ENCODE results near the gene BRICD5.

DNA sequence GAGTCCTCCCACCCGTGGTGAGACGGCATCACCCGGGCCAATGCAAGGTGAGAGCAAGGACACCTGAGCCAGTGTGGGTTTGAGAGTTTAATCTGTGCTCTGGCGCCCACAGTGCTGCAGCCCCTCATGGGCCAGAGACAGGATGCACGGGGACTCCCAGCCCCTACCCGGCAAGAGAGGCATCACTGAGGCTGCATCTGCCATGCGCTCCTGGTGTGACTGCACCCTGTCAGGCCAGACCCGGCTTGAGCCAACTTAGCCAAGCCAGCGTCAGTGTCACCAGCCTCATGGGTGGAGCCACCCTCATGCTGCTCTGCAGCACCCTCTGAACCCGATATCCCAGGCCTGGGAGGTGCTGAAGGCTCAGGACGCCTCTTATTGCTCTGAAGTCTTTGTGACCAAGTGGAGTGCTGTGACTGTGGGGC is 1.3 kb upstream of the BRICD5 start:
- TF ChIP-seq, protein P1, sequence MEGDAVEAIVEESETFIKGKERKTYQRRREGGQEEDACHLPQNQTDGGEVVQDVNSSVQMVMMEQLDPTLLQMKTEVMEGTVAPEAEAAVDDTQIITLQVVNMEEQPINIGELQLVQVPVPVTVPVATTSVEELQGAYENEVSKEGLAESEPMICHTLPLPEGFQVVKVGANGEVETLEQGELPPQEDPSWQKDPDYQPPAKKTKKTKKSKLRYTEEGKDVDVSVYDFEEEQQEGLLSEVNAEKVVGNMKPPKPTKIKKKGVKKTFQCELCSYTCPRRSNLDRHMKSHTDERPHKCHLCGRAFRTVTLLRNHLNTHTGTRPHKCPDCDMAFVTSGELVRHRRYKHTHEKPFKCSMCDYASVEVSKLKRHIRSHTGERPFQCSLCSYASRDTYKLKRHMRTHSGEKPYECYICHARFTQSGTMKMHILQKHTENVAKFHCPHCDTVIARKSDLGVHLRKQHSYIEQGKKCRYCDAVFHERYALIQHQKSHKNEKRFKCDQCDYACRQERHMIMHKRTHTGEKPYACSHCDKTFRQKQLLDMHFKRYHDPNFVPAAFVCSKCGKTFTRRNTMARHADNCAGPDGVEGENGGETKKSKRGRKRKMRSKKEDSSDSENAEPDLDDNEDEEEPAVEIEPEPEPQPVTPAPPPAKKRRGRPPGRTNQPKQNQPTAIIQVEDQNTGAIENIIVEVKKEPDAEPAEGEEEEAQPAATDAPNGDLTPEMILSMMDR (IDR thresholded peaks at IDR 0.05; ENCODE audit: poor library complexity) = no peak
- no peak for TF ChIP-seq EZH2phosphoT487 (IDR thresholded peaks at IDR 0.05; ENCODE audit: low read depth, severe bottlenecking, unreplicated experiment)
